NCI-H2081 (cell line): ENCODE results near the gene CXorf66.
"Not testable (repeated sequence)": the region's sequence is repeated elsewhere in the genome, so short reads cannot be mapped to it uniquely, and the experiment has no call there.

ENCODE experiments used
- DNase-seq, 2 experiments: peaks; one replicate each; lab custom pipeline; 2025; lab: John Stamatoyannopoulos, UW

The CXorf66 gene

GRCh38 chrX:139924696-139925095 is 40.6 kb downstream of the CXorf66 start:
- no peak for DNase-seq

- DNase-seq, result peak in 1 of 2 experiments; percentile 2
Measured at GRCh38 chrX:139924069-139924695, 41.1 kb downstream of the CXorf66 start.

GRCh38 chrX:139921142-139921541 is 44.2 kb downstream of the CXorf66 start:
- not testable (repeated sequence) for DNase-seq

GRCh38 chrX:139920316-139920715 is 45.0 kb downstream of the CXorf66 start:
- no peak for DNase-seq

GRCh38 chrX:139914421-139914820 is 50.9 kb downstream of the CXorf66 start:
- DNase-seq, result no peak

GRCh38 chrX:139909712-139910111 is 55.6 kb downstream of the CXorf66 start:
- no peak for DNase-seq

GRCh38 chrX:139907078-139907477 is 58.2 kb downstream of the CXorf66 start:
- no peak for DNase-seq

GRCh38 chrX:139905743-139906142 is 59.6 kb downstream of the CXorf66 start:
- DNase-seq, result no peak
